WTC11 (cell line): ENCODE results near the gene PRELID1.

Source experiments
- ARID4B ChIP-seq: sonication (generic); formaldehyde crosslinking; IDR thresholded peaks from 2 replicates; pipeline ENCODE4 v1.8.0; 2023; ENCODE audit warnings: missing genetic modification reagents, mild to moderate bottlenecking, borderline replicate concordance
- ATF2 ChIP-seq: sonication (generic); formaldehyde crosslinking; IDR thresholded peaks from 2 replicates; pipeline ENCODE4 v1.8.1; 2022; ENCODE audit warnings: low read depth, missing genetic modification reagents, borderline replicate concordance
- CREB1 ChIP-seq: sonication (generic); formaldehyde crosslinking; IDR thresholded peaks from 2 replicates; pipeline ENCODE4 v1.8.0; 2023; ENCODE audit warnings: mild to moderate bottlenecking, missing genetic modification reagents
- CTCF ChIP-seq: fragments of 200-600 bp; IDR thresholded peaks from 2 replicates; pipeline ENCODE4 v1.8.0; 2022; ENCODE audit warnings: antibody characterized with exemption
- ETV6 ChIP-seq: sonication (generic); formaldehyde crosslinking; IDR thresholded peaks from 2 replicates; pipeline ENCODE4 v1.8.1; 2022; ENCODE audit warnings: mild to moderate bottlenecking, missing genetic modification reagents
- KAT7 ChIP-seq: sonication (generic); formaldehyde crosslinking; IDR thresholded peaks from 2 replicates; pipeline ENCODE4 v1.8.1; 2023; ENCODE audit warnings: missing genetic modification reagents, mild to moderate bottlenecking, borderline replicate concordance
- SP1 ChIP-seq: sonication (generic); formaldehyde crosslinking; conservative IDR thresholded peaks from 2 replicates; pipeline ENCODE4 v1.8.1; 2022; ENCODE audit warnings: missing genetic modification reagents
- ZMAT4 ChIP-seq: fragments of 250-450 bp; sonication (Bioruptor Pico); IDR thresholded peaks from 2 replicates; pipeline ENCODE4 v1.9.0; 2021; ENCODE audit warnings: mild to moderate bottlenecking
- ZNF232 ChIP-seq: sonication (generic); formaldehyde crosslinking; IDR thresholded peaks from 2 replicates; pipeline ENCODE4 v1.8.0; 2022; ENCODE audit warnings: mild to moderate bottlenecking, missing genetic modification reagents
- ZSCAN18 ChIP-seq: fragments of 250-450 bp; sonication (Bioruptor Pico); IDR thresholded peaks from 2 replicates; pipeline ENCODE4 v2.1.2; 2022; ENCODE audit warnings: mild to moderate bottlenecking, moderate library complexity

- TF ChIP-seq ZSCAN18 (CRISPR knock-in tag), result no peak
- TF ChIP-seq CTCF, result no peak
- TF ChIP-seq ARID4B, result no peak
- no peak for TF ChIP-seq CREB1 (CRISPR knock-in tag)
- no peak for TF ChIP-seq ATF2 (CRISPR knock-in tag)
- TF ChIP-seq ZNF232 (CRISPR knock-in tag), result no peak
- no peak for TF ChIP-seq KAT7 (CRISPR knock-in tag)
- no peak for TF ChIP-seq ETV6 (CRISPR knock-in tag)
- TF ChIP-seq ZMAT4 (CRISPR knock-in tag), result no peak
- no peak for TF ChIP-seq SP1
Observed at GRCh38 chr5:177310757-177311391, 7.3 kb downstream of the PRELID1 start.
